Adipose tissue (tissue), 3 donors: ENCODE measurements around the gene GEMIN5. TPM values are rescaled to one million over a fixed set of nuclear protein-coding genes. Genes with fewer than 3 reads are reported as not detected.

ENCODE experiments used
- polyA plus RNA-seq, 3 donors: library from polyadenylated mRNA; stranded (reverse); fragments of 200-250 nt; gene quantifications; one replicate each; pipeline ENCODE4 v1.2.3, GENCODE V29; 2013
- donor health status: healthy with polysubstance abuse.
- donor health status: Bipolar disorder and iron deficiency.
- donor health status: healthy.

GEMIN5 gene
- polyA plus RNA-seq, 3 donors, result 2.7 to 9.4 (median 6.0) TPM

Other genes with a start within 250 kb of the GEMIN5 start
- gene LARP1, start 182.8 kb downstream of the GEMIN5 start, polyA plus RNA-seq, result 10 to 100 TPM; 29.8 to 61.3 (median 41.3) TPM
- gene FAXDC2, start 87.6 kb downstream of the GEMIN5 start, polyA plus RNA-seq, result 10 to 100 TPM in 2 of 3 donors, 1 to 10 TPM in 1; 5.5 to 22.7 (median 20.2) TPM
- 10 to 100 TPM; 16.6 to 52.8 (median 52.1) TPM for gene CNOT8, start 79.6 kb downstream of the GEMIN5 start, polyA plus RNA-seq
- 10 to 100 TPM; 25.3 to 46.6 (median 38.0) TPM for gene MRPL22, start 2.9 kb upstream of the GEMIN5 start, polyA plus RNA-seq
- gene KIF4B, start 75.5 kb upstream of the GEMIN5 start, polyA plus RNA-seq, result not detected